Chondrocyte (in vitro differentiated cells): Measurements from ENCODE around the gene TTF2. TPM values are rescaled to one million over a fixed set of nuclear protein-coding genes. Genes with fewer than 3 reads are reported as not detected.

Experiments
- DNase-seq: peaks from one replicate; pipeline ENCODE4 v3.0.0; 2021; ENCODE audit warnings: mixed read lengths, low spot score
- H3K27ac Mint-ChIP-seq: one replicate; pipeline ENCODE4 v1.8.0; 2021; ENCODE audit warnings: mild to moderate bottlenecking, moderate library complexity, mixed read lengths; ENCODE audit not compliant: unreplicated experiment
- H3K27me3 Mint-ChIP-seq: 2 replicates; pipeline ENCODE4 v1.8.0; 2021; ENCODE audit warnings: low read depth, mixed read lengths
- H3K36me3 Mint-ChIP-seq: 2 replicates; pipeline ENCODE4 v1.8.0; 2021; ENCODE audit warnings: low read depth, mixed read lengths
- H3K4me1 Mint-ChIP-seq: 2 replicates; pipeline ENCODE4 v1.8.0; 2021; ENCODE audit warnings: low read depth, mild to moderate bottlenecking, mixed read lengths
- H3K4me3 Mint-ChIP-seq: one replicate; pipeline ENCODE4 v1.8.0; 2021; ENCODE audit warnings: mild to moderate bottlenecking, moderate library complexity, mixed read lengths; ENCODE audit not compliant: unreplicated experiment
- H3K9me3 Mint-ChIP-seq: 2 replicates; pipeline ENCODE4 v1.8.0; 2021; ENCODE audit warnings: low read depth, mixed read lengths
- total RNA-seq: library from RNA; stranded (reverse); gene quantifications from 3 replicates; pipeline ENCODE4 v1.2.1, GENCODE V29; 2021
- TF ChIP-seq, protein P1 (sequence below): fragments of 200-600 bp; sonication (generic); IDR thresholded peaks from 2 replicates; pipeline ENCODE4 v1.5.0; 2021; ENCODE audit warnings: antibody characterized with exemption, mild to moderate bottlenecking, moderate library complexity

The TTF2 gene
- total RNA-seq, 1 donor from 2014 or later, result 16.4 TPM

GRCh38 chr1:117051224-117052064 lies 8.7 kb upstream of the TTF2 start:
- no peak for DNase-seq
- Mint-ChIP-seq H3K27ac (no peak overlapping the region), H3K4me1 (no peaks in the 10 kb centered on the region), H3K36me3 (no peaks in the 10 kb centered on the region), H3K27me3 (no peaks in the 10 kb centered on the region), H3K4me3 (no peak overlapping the region), H3K9me3 (no peaks in the 10 kb centered on the region)
- TF ChIP-seq, protein P1, sequence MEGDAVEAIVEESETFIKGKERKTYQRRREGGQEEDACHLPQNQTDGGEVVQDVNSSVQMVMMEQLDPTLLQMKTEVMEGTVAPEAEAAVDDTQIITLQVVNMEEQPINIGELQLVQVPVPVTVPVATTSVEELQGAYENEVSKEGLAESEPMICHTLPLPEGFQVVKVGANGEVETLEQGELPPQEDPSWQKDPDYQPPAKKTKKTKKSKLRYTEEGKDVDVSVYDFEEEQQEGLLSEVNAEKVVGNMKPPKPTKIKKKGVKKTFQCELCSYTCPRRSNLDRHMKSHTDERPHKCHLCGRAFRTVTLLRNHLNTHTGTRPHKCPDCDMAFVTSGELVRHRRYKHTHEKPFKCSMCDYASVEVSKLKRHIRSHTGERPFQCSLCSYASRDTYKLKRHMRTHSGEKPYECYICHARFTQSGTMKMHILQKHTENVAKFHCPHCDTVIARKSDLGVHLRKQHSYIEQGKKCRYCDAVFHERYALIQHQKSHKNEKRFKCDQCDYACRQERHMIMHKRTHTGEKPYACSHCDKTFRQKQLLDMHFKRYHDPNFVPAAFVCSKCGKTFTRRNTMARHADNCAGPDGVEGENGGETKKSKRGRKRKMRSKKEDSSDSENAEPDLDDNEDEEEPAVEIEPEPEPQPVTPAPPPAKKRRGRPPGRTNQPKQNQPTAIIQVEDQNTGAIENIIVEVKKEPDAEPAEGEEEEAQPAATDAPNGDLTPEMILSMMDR, result no peak

DNA sequence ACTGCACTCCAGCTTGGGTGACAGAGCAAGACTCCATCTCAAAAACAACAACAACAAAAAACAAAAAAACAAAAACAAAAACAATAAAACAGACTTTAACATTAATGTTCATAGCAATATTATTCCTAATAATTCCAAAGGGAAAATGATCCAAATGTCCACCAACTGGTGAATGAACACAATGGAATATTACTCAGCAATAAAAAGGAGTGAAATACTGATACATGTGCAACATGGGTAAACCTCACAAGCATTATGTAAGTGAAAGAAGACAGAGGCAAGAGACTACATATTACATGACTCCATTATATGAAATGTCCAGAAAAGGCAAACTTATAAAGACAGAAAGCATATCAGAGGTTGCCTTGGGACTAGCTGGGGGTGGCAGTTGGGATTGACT lies 6.1 kb upstream of the TTF2 start:
- no peaks in the 10 kb centered on the region for H3K27me3 Mint-ChIP-seq
- no peaks in the 10 kb centered on the region for H3K9me3 Mint-ChIP-seq
- DNase-seq, result no peak
- H3K4me1 Mint-ChIP-seq, result no peaks in the 10 kb centered on the region
- H3K4me3 Mint-ChIP-seq, result no peak overlapping the region
- H3K27ac Mint-ChIP-seq, result no peak overlapping the region
- H3K36me3 Mint-ChIP-seq, result no peaks in the 10 kb centered on the region
- TF ChIP-seq, protein P1, result no peak

- H3K36me3 Mint-ChIP-seq, result peaks cover 1% of the 10 kb centered on the region
- H3K27me3 Mint-ChIP-seq, result no peaks in the 10 kb centered on the region
- no peak overlapping the region for H3K4me3 Mint-ChIP-seq
Measured at GRCh38 chr1:117058810-117059209, 1.3 kb upstream of the TTF2 start.

DNA sequence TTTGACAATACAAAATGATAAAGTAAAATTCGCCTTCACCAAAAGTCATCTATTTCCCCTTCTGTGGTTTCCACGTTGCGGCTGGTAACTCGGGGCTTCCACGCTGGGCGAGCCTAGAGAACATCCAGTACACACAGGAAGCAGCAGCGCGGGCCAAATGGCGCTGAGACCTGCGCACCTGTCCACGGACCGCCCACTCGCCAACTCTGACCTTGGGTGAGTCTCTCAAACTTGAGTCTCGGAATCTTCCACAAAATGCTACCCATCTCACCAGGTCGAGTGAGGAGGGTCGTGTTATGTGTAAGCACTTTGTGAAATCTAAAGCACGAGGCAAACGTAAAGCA lies 820 bp upstream of the TTF2 start:
- Mint-ChIP-seq H3K27ac (peak overlapping the region; percentile 32), H3K4me3 (no peak overlapping the region), H3K27me3 (no peaks in the 10 kb centered on the region), H3K4me1 (peaks cover 14% of the 10 kb centered on the region), H3K36me3 (peaks cover 2% of the 10 kb centered on the region), H3K9me3 (no peaks in the 10 kb centered on the region)
- no peak for DNase-seq
- TF ChIP-seq, protein P1, result no peak

More at GRCh38 chr1:117058810-117059209, 1.3 kb upstream of the TTF2 start:
- H3K9me3 Mint-ChIP-seq, result no peaks in the 10 kb centered on the region
- no peak for DNase-seq
- no peak overlapping the region for H3K27ac Mint-ChIP-seq
- peaks cover 14% of the 10 kb centered on the region for H3K4me1 Mint-ChIP-seq
- TF ChIP-seq, protein P1, result no peak

DNA sequence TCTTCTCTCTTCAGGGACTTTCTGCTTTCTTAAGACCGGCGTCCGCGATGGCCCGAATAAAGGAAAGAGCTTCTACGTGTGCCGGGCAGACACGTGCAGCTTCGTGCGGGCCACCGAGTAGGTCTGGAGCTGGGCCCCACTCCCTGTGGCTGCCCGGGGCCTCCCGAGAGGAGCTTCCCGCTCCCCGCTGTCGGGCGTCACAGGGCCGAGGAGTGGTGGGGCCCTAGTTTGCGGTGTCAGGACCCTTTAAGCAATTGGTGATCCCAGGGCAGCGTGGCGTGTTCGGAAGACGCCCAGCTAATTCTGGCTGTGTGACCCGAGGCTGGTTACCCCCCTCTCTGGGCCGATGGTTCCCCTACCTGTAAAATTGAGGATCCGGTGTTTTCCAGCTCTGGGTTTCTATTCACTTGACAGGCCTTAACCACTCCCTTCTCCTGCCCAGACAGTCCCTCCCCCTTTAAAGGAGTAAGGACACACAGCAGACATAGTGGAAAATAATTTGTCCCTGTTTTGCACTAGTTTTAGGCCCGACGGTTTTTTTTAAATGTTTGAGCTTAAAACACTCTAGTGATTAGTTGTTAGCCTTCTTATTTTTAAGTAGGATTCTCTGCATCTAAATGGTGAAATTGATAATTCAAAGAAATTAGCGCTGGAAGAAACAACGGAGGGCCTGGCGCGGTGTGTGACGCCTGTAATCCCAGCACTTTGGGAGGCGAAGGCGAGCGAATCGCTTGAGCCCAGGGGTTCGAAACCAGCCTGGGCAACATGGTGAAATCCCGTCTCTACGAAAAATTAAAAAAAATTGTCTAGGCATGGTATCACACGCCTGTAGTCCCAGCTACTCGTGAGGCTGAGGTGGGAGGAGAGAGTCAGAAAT lies 553 bp downstream of the TTF2 start:
- Mint-ChIP-seq H3K36me3 (peaks cover 2% of the 10 kb centered on the region), H3K9me3 (no peaks in the 10 kb centered on the region), H3K27ac (no peak overlapping the region), H3K4me3 (no peak overlapping the region), H3K27me3 (no peaks in the 10 kb centered on the region), H3K4me1 (peaks cover 14% of the 10 kb centered on the region)
- DNase-seq, result no peak
- TF ChIP-seq, protein P1, result no peak
